Measurements from ENCODE around the gene RGCC.
"Not testable (repeated sequence)": the region's sequence is repeated elsewhere in the genome, so short reads cannot be mapped to it uniquely, and the experiment has no call there.

RGCC gene

DNA sequence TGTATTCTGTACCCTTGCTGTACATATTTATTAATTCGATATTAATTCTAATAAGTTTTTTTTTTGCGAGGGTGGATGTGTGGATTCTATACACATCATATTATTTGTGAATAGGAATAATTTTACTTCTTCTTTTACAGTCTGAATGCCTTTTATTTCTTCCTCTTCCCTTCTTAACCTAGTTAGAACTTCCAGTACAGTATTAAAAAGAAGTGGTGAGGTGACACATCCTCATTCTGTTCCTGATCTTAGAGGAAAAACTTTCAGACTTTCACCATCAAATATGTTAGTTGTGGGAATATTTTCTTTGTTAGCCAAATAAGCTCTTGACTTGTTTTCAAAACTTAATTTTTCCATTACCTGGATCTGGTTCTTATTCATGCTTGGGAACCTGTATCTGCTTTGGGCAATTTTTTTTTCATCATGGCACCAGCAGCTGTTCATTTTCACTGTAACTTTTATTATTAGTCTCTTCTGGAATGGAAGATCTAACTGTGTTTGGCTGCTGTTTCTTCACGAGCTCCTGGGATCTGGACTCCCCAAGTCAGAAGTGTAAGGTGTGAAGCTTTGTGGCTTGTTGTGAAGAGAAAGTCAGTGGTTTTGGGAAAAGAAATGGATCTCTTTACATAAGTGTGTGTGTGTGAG is 33.1 kb downstream of the RGCC start:
- DNase-seq (ENCODE audit: low read depth in 2 of 2): no peak

DNA sequence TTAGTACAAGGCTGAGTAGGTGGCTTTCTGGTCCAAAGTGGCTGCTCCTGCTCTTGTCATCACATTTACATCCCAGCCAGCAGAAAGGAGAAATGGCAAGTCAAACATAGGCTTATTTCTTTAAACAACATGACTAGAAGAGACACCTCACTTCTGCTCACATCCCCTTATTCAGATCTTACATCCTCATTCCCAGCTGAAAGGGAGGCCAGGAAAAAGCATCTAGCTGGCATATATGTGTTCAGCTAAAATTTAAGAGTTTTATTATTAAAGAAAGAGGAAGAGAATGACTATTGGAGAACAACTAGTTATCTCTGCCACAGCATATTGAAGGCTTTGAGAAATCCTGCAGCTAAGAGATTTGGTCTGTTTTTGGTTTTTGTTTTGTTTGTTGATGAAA is 34.1 kb downstream of the RGCC start:
- DNase-seq (ENCODE audit: low read depth in 2 of 2): no peak

DNA sequence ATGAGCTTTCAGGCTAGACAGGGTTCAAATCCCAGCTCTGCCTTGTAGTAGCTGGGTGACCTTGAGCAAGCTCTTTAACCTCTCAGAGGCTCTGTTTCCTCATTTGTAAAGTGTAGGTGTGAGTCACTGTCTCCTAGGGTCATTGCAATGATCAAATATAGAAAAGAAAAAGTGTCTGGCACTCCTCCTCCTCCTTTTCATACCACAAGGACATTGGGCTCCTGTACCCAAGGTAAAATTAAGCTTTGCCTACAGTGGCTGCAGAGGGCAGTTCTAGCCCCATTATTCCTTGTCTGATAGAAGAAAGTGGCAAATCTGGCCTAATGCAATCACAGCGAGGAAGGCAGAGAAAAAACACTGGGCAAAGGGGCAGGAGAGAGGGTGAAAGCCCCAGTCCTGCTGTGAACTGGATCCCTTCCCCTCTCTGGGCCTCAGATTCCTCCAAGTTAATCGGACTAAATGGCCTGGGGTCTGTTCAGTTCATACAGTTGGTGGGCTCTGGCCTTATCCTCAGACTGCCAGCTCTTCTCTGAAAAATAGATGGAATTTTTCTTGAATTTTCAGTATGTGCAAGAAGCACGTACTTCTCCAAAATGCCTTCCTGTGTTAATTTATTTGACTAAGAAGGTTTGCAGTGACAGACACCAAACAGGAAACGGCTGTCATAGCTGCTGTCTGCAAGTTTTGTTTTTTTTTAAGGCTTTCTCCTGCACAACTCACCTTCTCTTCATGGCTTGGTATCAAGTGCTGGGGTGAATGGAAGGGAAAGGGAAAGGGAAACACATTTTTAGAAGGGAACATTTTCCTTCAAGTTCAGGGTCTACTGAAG is 35.3 kb downstream of the RGCC start:
- DNase-seq (ENCODE audit: low read depth in 2 of 2): no peak

DNA sequence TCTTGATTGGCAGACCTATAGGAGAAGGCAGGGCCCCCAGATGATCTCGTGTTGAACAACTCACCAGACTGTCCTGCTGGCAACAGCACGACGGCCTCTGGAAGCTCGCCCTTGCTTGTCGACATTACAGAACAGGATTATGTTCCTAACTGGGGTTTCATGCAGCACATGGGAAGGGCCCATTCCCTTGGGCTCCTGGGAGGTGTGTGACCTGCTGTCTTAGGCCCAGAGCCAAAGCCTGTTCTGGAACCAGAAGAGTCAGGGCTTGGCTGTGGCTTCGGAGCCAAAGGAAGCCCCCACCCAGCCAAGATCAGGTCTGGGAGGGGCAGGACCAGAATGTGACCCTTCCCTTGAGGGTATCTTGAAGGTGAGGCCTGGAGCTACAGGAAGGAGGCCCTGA is 36.9 kb downstream of the RGCC start:
- DNase-seq (ENCODE audit: low read depth in 2 of 2): no peak

DNA sequence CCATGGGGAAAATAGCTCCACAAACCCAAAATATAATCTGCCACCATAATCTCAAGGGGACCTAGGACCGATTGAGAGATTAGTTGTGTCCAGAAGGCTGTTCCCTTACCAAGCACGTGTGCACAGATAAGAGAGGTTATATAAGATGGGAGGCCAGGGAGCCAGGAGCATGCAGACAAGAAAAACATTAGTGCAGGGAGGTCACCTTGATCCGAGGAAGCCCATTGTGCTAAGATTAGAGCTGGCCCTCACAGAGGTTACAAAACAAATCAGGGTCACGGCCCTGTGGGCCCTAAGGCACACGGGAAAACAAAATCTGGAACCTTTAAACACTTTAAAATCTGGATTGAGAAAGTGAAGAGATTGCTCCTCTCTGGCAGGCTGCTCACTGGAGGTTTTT is 37.7 kb downstream of the RGCC start:
- DNase-seq (ENCODE audit: low read depth in 2 of 2): no peak

DNA sequence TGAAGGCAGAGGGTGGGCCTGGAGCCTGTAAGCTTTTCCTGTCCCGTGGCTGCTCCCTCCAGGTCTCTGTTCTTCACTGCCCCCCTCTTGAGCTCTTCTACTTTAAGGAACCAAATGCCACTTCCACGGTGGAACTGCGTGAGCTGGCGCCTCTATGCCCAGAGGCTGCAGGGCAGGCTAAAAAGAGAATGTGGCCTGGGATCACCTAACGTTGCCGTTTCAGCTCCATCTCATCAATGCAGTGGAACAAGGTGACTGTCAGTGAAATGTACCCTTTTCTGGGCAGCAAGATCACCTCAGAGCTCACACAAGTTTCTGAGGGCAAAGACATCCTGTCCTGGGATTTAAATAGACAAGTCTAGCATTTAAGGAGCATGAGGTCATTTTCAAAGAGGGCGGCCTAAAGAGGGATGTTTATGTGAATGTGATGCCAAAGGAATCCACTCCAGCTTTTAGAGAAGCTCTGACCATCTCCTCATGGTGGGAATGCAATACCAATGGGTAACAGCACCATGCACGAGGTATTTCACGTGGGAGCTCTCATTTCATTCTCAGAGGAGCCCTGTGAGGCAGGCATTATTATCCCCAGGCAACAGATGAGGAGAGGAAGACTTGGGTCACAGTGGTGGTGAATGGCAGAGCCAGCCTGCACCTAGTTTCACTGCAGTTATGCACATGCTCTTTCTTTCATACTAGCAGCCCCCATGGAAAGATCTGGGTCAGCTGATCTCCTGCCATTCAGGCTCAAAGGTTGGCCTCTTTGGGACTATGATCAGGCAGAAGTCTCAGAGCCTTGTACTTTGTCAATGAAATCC is 39.3 kb downstream of the RGCC start:
- no peak for DNase-seq (ENCODE audit: low read depth in 2 of 2)

DNA sequence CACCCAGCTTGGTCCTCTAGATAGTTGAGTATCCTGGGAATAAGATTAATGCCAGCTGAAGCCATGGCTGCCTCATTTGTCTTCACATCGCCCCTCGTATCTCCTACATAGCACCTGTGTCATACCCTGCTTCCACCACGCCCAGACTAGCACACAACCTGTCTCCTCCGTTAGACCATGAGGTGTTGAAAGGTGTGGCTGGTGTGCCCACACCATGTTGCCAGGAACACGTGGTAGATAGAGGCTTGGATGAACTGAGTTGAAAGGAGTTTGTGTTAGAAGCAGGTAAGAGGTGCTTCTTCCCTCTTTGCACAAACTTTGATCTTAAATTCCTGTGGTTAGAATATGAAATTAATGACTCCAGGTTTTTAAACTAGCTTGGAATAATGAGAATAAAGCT is 40.1 kb downstream of the RGCC start:
- DNase-seq (ENCODE audit: low read depth in 2 of 2): no peak

DNA sequence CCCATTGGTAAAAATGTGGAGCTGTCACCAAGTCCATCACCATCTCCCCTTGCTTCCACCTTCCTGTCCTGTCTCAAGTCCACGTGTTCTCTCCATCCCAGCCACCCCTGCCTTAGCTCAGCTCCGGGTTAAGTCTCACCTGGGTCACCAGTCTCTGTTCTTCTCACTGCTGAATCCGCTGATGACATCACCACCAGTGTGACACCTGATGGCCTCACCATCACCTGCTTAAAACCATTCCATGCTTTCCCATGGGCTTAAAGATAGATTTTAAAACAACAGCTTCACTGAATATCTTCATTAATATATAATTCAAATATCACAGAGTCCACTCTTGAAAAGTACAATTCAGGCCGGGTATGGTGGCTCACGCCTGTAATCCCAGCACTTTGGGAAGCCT is 42.1 kb downstream of the RGCC start:
- DNase-seq (ENCODE audit: low read depth in 2 of 2): no peak

DNA sequence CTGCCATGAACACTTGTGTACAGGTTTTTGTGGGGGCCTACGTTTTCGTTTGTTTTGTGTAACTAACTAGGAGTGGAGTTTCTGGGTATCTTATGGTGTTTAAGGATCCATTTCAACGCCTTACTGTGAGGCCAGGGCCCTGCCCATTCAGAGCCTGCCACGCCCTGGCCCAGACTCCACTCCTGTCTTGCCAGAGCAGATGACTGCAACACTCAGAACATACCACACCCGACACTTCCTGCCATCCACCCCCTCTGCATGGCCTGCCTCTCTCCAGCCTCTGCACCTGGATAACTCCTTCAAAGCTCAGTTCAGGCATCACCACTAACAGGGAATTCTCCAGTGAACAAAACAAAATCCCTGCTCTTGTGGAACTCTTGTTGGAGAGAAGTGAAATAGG is 43.2 kb downstream of the RGCC start:
- no peak for DNase-seq (ENCODE audit: low read depth in 2 of 2)

DNA sequence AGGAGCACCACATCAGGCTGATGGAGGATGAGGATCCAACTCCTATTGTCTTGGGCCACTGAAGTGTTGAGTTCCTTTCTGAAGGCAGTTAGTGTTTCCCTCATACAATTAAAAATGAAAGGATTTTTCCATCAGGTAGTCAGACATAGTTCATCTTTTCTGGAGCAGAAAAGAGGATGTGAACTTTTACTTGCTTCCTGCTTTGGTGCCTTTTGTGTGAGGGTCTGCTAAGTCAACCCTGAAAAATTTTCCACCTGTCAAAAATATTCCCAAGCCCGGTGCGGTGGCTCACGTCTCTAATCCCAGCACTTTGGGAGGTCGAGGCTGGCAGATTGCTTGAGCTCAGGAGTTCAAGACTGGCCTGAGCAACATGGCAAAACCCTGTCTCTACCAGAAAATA is 43.9 kb downstream of the RGCC start:
- DNase-seq (ENCODE audit: low read depth in 2 of 2): no peak

DNA sequence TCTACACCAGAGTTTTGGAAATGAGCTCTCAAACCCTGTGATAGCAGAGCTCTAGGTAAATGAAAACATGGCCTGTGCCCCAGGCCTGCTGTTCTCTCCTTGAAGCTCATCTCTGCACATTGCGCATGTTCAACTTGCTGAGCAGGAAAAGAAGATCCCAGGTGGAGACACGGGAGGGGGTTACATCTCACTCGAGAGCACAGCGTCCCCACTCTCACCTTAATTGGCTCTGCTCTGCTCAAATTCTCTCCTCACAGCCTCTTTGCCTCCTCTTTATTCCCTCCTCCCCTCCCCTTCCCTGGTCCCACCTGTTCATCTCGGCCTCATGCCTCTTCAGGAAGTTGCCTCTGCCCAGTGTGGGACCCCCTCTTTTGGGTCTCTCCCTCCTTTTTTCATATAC is 44.7 kb downstream of the RGCC start:
- DNase-seq (ENCODE audit: low read depth in 2 of 2): no peak

DNA sequence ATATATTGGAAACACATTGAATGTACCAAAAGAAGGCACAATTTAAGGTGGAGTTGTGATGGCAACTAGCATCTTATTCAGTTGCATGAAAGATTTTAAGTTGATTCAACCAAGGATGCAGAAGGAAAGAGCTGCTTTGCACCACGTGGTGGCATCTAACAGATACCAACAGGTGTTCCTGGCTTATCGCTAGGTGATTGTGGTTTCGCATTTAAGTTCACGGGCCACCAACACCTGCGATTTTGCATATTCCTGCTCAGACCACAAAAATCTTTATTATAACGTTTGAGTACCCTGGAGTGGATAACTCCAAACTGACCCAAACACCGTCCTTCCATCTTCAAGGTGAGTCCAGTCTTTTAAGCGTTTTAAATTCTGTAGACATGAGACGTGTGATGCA is 45.3 kb downstream of the RGCC start:
- DNase-seq (ENCODE audit: low read depth in 2 of 2): no peak

DNA sequence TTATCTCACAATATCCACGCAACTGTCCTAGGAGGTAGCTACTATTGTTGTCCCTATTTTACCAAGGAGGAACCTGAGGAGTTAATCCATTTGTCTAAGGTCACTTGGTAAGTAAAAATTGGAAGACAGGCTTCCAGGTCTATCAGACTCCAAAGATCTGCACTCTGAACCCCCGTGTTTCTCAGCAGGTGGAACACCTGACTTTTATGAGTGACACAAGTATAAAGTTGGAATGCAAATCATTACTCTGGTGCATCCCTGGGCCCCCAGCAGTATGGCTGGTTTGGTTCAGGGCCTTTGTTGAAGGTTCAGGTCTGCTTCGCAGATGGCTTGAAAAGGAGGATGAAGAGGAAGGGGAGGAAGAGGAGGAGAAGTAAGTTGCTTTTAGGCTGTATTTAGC is 46.0 kb downstream of the RGCC start:
- no peak for DNase-seq (ENCODE audit: low read depth in 2 of 2)

DNA sequence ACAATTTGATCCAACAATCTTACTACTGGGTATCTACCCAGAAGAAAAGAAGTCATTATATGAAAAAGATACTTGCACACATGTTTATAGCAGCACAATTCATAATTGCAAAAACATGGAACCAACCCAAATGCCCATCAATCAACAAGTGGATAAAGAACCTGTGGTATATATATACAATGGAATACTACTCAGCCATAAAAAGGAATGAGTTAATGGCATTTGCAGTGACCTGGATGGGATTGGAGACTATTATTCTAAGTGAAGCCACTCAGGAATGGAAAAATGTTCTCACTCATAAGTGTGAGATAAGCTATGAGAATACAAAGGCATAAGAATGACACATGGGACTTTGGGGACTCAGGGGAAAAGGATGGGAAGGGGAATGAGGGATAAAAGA is 47.3 kb downstream of the RGCC start:
- DNase-seq (ENCODE audit: low read depth in 2 of 2): not testable (repeated sequence)

DNA sequence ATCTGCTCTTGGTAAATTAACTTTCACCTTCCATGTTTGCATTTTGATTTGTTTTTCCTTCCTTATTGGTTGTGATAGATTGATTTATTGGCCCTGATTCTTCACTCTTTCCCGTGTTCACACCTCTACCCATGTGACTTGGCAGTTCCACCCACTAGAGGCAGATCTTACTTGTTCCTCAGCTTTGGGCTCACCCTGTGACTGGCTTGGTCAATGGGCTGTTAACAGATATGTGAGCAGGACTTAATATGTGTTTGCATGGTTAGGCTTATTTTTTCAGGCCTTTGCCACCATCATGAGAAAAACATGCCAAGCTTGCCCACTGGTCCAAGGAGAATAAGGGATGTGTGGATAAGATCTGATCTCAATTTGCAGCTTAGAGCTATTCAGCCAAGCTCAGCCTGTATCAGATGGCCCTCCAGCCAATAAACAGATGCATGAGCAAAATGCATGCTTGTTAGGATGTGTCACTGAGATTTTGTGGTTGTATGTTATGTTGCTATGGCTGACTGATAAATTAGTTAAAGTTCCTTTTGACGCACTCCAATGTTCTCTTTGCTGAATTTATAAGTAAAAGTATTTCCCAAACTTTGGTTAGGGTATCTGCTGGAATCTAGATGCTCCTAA is 48.0 kb downstream of the RGCC start:
- no peak for DNase-seq (ENCODE audit: low read depth in 2 of 2)

DNA sequence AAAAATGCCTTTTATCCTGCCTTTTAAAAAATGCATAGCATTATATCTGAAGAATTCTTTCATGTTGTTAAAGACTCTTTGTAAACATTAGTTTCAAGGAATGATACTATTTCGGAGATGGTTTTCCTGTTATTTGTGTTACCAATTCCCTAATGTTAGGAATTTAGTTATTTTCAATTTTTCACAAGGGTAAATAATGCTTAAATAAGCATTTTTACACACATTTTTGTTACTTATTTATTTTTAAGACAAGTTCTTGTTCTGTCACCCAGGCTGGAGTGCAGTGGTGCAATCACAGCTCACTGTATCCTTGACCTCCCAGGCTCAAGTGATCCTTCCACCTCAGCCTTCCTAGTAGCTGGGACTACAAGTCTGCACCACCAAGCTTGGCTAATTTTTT is 49.0 kb downstream of the RGCC start:
- no peak for DNase-seq (ENCODE audit: low read depth in 2 of 2)

DNA sequence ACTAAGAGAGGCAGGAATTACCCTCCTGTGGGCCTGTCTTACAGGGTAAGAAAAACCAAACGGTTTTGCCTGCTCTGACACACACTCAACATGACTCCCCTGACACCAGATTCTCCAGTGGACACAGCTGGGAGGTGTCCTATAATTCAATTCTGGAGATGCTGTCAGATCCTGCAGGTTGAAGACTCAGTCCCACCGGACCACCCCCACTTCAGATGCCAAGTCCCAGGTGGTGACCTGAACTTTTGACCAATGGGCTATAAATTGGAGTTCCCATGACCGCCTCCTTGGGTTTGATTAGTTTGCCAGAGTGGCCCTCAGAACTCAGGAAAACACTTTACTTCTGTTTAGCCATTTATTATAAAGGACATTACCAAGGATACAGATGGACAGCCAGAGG is 52.6 kb downstream of the RGCC start:
- DNase-seq (ENCODE audit: low read depth in 2 of 2): no peak

DNA sequence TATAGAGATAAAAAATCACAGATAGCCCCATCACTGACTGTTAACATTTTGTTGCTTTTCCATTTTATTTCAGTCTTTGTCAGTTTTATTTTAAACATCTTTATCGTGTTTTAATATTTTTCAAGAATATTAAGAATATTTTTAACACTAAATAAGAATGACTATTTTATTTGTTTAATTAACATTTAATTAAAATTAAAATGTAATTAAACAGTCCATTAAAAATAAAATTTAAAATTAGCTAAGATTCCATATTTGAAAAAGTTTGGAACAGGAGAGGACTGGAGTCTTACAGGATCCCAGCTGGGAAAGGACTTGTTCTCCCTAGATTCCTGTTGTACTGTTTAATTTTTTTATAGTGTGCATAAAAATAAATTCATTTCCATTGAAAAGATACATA is 54.5 kb downstream of the RGCC start:
- no peak for DNase-seq (ENCODE audit: low read depth in 2 of 2)

DNA sequence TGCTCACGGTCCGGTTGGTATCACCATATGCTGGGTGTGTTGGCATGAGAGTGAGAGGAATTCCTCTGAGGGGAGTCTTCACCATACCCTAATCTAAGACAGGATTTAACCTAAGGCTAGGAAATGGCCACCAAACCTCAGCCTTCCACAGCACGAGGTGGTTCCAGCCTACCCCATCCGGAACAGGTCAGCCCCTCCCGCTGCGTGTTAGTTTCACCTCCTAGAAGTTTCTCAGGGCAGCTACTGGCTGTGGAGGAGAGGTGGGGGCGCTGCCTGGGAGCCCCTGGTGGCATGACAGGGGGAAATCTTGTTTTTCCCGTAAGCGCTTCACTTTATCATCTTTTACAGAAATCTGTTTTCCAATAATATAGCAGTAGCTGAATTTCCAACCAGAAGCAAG is 55.1 kb downstream of the RGCC start:
- no peak for DNase-seq (ENCODE audit: low read depth in 2 of 2)

DNA sequence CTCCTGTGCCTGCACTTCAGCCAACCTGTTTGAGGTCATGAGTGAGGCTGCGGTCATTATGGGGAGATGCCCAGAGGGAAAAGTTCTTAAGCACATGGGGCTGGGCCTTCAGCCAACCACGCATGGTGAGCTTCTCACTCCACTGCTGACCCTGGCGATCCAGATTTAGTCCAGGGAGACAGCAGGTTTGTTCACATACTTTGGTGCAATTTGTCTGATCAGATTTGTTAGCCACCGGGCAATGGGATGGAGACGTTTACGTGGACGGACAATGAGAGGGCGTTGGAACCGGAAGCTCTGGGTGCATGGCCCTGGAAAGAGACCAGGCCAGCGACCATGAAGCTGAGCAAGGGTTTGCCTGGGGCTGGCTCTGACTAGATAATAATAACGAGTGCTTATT is 56.2 kb downstream of the RGCC start:
- DNase-seq (ENCODE audit: low read depth in 2 of 2): no peak

DNA sequence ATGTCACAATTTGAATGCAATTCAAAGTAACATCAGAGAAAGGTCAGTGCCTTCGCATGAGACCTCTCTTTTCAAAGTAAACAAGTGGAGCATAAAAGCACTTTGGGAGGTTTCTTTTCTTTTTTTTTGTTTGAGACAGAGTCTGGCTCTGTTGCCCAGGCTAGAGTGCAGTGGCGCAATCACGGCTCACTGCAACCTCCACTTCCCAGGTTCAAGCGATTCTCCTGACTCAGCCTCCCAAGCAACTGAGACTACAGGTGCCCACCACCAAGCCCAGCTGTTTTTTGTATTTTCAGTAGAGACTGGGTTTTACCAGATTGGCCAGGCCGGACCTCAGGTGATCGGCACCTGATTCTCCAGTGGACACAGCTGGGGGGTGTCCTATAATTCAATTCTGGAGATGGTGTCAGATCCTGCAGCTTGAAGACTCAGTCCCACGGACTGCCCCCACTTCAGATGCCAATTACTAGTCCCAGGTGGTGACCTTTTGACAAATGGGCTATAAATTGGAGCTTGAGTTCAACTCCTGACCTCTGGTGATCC is 57.6 kb downstream of the RGCC start:
- no peak for DNase-seq (ENCODE audit: low read depth in 2 of 2)

DNA sequence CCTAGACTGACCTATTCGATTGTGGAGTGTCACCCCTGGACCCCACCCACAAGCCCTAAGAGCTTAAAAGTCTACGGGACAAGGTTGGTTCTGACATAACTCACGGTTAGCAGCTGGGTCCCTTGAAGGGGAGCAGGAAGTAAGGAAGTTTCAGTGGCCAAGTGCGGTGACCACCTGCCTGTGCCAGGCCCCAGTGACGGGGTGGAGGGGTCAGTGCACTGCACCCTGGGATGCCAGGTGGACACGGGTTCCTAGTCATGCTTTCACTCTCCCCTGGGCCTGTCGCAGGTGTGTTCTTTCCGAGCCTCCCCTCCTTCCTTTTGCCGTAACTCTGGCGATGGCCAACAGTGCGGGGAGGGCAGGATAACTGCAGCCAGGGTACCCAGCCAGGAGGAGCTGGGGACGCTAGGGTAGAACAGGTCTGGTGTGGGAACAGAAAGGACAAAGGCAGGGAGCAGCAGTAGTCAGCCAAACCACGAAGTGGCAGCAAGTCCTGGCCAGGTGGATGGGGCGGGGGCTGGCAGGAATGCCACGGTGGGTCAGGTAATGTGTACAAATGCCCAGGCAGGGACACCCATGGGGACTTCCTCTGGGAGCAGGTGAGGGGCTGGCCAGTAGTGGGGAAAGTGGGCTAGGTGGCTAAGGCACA is 58.3 kb downstream of the RGCC start:
- DNase-seq (ENCODE audit: low read depth in 2 of 2): no peak

All from stimulated activated CD4-positive, alpha-beta T cell treated with anti-CD3 and anti-CD28 coated beads, Interleukin-4, amount 100 ng/mL, for 48 hours (primary cell).